ENCODE measurements around the gene CDH4. TPM values are rescaled to one million over a fixed set of nuclear protein-coding genes. Genes with fewer than 3 reads are reported as not detected.

The CDH4 gene
- total RNA-seq, 2 donors from 2014 or later = 0.07 to 0.94 TPM

DNA sequence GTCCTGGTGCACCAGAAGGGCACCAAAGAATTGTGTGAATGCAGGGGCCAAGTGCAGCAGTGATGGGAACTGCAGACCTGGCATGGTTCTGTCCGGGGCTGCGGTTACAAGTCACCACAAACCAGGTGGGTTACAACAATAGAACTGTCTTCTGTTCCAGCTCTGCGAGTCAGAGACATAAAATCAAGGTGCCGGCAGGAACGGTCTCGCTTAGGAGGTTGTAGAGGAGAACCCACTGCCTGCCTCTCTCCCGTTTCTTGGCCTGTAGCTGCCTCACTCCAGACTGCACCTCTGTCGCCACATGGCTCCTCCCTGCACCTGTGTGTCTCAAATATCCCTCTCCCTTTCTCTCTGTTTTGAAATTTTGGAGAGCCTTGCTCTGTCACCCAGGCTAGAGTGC, 670.4 kb downstream of the CDH4 start:
- no peak for DNase-seq (ENCODE audit: low spot score)

DNA sequence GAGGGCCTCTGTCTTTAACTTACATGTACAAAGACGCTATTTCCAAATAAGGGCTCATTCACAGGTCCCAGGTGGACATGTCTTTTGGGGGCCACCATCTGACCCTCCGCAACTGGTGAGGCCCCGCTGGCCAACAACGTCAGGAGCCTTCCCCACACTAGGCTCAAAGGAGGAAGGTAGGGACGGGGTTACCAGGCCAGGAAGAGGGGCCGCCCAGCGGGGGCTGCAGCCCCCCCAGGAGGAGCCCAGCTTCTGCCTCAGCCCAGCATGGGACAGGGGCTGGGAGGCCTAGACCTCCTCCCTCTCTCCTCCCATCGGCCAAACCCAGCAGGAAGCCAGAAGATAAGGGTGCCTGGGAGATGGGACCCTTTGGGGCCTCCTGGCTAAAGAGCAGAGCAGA, 670.9 kb downstream of the CDH4 start:
- Histone ChIP-seq H3K4me3 (no peak overlapping the region), H3K9me3 (no peaks in the 10 kb centered on the region), H3K27ac (no peak overlapping the region), H3K4me1 (no peaks in the 10 kb centered on the region), H3K27me3 (no peaks in the 10 kb centered on the region), H3K36me3 (no peaks in the 10 kb centered on the region)
- TF ChIP-seq, protein P1, sequence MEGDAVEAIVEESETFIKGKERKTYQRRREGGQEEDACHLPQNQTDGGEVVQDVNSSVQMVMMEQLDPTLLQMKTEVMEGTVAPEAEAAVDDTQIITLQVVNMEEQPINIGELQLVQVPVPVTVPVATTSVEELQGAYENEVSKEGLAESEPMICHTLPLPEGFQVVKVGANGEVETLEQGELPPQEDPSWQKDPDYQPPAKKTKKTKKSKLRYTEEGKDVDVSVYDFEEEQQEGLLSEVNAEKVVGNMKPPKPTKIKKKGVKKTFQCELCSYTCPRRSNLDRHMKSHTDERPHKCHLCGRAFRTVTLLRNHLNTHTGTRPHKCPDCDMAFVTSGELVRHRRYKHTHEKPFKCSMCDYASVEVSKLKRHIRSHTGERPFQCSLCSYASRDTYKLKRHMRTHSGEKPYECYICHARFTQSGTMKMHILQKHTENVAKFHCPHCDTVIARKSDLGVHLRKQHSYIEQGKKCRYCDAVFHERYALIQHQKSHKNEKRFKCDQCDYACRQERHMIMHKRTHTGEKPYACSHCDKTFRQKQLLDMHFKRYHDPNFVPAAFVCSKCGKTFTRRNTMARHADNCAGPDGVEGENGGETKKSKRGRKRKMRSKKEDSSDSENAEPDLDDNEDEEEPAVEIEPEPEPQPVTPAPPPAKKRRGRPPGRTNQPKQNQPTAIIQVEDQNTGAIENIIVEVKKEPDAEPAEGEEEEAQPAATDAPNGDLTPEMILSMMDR (IDR thresholded peaks at IDR 0.05) = no peak
- DNase-seq (ENCODE audit: low spot score) = no peak

More for the DNA sequence above, 670.4 kb downstream of the CDH4 start:
- H3K27me3 ChIP-seq = no peaks in the 10 kb centered on the region
- H3K4me3 ChIP-seq = no peak overlapping the region
- TF ChIP-seq, protein P1 (IDR thresholded peaks at IDR 0.05) = no peak
- no peaks in the 10 kb centered on the region for H3K4me1 ChIP-seq
- H3K27ac ChIP-seq = no peak overlapping the region
- H3K9me3 ChIP-seq = no peaks in the 10 kb centered on the region
- no peaks in the 10 kb centered on the region for H3K36me3 ChIP-seq

DNA sequence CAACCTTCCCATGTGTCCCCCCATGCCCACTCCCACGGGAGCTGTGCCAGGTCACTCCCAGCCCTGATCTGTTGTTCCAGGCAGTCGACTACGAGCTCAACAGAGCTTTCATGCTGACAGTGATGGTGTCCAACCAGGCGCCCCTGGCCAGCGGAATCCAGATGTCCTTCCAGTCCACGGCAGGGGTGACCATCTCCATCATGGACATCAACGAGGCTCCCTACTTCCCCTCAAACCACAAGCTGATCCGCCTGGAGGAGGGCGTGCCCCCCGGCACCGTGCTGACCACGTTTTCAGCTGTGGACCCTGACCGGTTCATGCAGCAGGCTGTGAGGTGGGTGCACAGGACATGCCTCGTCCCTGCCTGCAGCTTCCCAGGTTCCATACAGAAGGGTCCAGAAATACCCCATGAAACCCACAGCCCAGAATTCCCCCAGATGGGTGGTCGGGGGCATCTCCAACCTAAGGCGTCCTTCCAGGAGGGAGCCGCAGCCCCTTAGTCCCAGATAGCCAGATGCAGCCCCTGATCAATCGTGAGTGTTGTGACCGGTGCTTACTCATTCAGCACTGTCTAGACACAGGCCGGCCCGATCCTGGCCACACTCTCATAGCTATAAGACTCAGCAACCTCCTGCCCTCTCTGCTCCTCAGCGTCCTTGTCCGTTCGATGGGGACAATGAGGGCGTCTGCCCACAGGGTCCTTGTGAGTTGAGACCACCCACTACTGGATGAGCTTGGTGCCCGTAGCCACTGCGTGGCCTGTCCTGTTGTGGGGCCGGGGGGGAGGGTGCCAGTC, 671.5 kb downstream of the CDH4 start:
- H3K27ac ChIP-seq = no peak overlapping the region
- DNase-seq (ENCODE audit: low spot score) = no peak

DNA sequence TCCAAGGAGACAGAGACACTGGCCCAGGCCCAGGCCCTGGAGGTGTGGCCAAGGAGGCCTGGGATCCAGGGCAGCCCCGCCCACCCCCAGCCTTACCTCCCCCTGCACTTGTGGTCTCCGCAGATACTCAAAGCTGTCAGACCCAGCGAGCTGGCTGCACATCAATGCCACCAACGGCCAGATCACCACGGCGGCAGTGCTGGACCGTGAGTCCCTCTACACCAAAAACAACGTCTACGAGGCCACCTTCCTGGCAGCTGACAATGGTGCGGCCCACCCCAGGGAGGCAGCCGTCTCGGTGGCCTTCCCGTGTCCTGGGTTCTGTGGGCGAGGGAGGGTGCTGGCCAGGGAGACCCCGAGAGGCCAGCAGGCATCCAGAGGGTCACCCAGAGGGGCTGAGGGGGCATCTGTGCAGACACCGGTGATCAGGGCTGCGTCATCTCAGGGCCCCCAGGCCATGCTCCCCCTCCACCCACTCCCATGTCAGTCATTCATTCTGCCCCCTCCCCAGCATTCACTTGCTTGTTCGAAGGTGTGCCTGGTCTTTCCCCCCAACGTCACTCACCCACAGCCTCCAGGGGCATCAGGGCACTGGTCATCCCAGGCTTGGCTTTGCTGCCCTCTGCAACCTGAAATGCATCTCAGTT, 672.3 kb downstream of the CDH4 start:
- Histone ChIP-seq H3K27ac (no peak overlapping the region), H3K36me3 (no peaks in the 10 kb centered on the region), H3K27me3 (no peaks in the 10 kb centered on the region), H3K9me3 (no peaks in the 10 kb centered on the region), H3K4me3 (no peak overlapping the region), H3K4me1 (no peaks in the 10 kb centered on the region)
- TF ChIP-seq, protein P1 (IDR thresholded peaks at IDR 0.05) = no peak
- DNase-seq (ENCODE audit: low spot score) = no peak

More for the DNA sequence above, 671.5 kb downstream of the CDH4 start:
- Histone ChIP-seq H3K27me3 (no peaks in the 10 kb centered on the region), H3K36me3 (no peaks in the 10 kb centered on the region), H3K4me1 (no peaks in the 10 kb centered on the region), H3K4me3 (no peak overlapping the region), H3K9me3 (no peaks in the 10 kb centered on the region)
- TF ChIP-seq, protein P1 (IDR thresholded peaks at IDR 0.05) = no peak

DNA sequence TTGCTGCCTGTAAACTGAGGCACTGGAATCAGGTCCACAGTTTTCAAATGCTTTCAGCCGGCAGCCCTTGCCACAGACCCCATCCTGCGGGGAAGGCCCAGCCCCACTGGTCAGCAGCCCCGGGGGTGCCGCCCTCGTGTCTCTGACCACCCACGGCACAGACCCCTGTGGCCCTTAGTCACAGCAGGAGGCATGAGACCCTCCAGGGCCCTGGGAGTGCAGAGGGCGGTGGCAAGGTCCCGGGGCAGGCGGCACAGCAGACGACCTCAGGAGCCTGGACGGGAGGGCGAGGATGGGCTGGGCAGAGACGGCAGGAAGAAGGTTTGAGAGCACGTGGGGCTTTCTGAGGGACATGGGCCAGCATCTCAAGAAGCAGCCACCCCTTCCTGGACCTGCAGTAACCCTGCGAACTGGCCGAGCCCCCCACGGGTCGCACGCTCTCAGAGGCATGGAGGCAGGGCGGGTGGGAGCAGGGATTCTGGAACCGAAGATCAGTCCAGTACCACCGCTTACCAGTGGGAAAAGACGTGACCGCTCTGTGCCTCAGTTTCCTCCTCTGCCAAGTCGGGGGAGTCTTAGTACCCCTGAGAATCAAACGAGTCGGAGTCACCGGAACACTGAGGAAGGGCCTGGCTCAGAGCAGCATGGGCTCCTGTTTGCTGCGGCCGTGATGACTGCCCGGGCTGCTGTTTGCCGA, 672.9 kb downstream of the CDH4 start:
- no peak overlapping the region for H3K27ac ChIP-seq
- no peaks in the 10 kb centered on the region for H3K4me1 ChIP-seq
- H3K27me3 ChIP-seq = no peaks in the 10 kb centered on the region
- TF ChIP-seq, protein P1 (IDR thresholded peaks at IDR 0.05) = no peak
- no peak for DNase-seq (ENCODE audit: low spot score)
- H3K4me3 ChIP-seq = no peak overlapping the region
- H3K36me3 ChIP-seq = no peaks in the 10 kb centered on the region
- H3K9me3 ChIP-seq = no peaks in the 10 kb centered on the region
